Fibroblast of skin of abdomen (primary cell): ENCODE data around the gene GNL1.
"Not testable (repeated sequence)": the region's sequence is repeated elsewhere in the genome, so short reads cannot be mapped to it uniquely, and the experiment has no call there.

Source experiments
- DNase-seq: peaks from one replicate; pipeline ENCODE4 v3.0.0-alpha.2; 2013

The GNL1 gene

GRCh38 chr6:30495993-30496392, 60.3 kb downstream of the GNL1 start:
- DNase-seq: no peak

GRCh38 chr6:30495060-30495459, 61.2 kb downstream of the GNL1 start:
- DNase-seq: not testable (repeated sequence)

- DNase-seq: no peak
Measured at GRCh38 chr6:30494291-30494861, 61.9 kb downstream of the GNL1 start.

DNA sequence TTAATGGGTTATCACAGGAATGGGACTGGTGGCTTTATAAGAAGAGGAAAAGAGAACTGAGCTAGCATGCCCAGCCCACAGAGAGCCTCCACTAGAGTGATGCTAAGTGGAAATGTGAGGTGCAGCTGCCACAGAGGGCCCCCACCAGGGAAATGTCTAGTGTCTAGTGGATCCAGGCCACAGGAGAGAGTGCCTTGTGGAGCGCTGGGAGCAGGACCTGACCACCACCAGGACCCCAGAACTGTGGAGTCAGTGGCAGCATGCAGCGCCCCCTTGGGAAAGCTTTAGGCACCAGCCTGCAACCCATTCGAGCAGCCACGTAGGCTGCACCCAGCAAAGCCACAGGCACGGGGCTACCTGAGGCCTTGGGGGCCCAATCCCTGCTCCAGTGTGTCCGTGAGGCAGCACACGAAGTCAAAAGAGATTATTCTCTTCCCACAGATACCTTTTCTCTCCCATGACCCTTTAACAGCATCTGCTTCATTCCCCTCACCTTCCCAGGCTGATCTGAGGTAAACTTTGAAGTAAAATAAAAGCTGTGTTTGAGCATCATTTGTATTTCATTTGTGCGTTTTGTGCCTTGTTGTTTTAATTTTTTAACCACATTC, 62.5 kb downstream of the GNL1 start:
- no peak for DNase-seq

DNA sequence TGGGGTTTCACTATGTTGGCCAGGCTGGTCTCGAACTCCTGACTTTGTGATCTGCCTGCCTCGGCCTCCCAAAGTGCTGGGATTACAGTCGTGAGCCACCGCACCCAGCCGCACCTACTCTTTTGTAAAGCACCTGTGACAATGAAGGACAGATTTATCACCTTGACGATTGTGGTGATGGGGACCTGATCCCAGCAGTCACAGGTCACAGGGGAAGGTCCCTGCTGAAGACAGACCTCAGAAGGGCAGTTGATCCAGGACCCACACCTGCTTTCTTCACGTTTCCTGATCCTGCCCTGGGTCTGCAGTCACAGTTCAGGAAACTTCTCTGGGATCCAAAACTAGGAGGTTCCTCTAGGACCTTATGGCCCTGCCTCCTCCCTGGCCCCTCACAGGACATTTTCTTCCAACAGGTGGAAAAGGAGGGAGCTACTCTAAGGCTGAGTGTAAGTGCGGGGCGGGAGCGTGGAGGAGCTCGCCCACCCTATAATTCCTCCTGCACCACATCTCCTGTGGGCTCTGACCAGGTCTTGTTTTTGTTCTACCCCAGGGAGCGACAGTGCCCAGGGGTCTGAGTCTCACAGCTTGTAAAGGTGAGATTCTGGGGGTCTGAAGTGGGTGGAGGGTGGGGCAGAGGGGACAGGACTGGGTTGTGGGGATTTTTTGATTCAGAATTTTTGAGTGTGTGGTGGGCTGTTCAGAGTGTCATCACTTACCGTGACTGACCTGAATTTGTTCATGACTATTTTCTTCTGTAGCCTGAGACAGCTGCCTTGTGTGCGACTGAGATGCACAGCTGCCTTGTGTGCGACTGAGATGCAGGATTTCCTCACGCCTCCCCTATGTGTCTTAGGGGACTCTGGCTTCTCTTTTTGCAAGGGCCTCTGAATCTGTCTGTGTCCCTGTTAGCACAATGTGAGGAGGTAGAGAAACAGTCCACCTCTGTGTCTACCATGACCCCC, 64.0 kb downstream of the GNL1 start:
- DNase-seq: no peak
